ENCODE measurements around the gene PPP1R13B.

DNA sequence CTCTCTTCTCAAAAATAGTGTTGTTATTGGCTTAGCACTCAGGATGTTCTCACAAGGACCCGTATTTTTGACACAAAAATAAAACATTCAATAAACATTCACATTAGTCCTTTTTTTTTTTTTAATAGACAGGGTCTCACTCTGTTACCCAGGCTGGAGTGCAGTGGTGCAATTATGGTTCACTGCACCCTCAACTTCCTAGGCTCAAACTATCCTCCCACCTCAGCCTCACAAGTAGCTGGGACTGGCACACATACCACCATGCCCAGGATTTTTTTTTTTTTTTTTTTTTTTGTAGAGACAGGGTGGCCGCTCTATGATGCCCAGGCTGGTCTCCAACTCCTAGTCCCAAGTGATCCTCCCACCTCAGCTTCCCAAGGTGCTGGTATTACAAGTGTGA lies 27.0 kb downstream of the PPP1R13B start:
- TF ChIP-seq, protein P1, sequence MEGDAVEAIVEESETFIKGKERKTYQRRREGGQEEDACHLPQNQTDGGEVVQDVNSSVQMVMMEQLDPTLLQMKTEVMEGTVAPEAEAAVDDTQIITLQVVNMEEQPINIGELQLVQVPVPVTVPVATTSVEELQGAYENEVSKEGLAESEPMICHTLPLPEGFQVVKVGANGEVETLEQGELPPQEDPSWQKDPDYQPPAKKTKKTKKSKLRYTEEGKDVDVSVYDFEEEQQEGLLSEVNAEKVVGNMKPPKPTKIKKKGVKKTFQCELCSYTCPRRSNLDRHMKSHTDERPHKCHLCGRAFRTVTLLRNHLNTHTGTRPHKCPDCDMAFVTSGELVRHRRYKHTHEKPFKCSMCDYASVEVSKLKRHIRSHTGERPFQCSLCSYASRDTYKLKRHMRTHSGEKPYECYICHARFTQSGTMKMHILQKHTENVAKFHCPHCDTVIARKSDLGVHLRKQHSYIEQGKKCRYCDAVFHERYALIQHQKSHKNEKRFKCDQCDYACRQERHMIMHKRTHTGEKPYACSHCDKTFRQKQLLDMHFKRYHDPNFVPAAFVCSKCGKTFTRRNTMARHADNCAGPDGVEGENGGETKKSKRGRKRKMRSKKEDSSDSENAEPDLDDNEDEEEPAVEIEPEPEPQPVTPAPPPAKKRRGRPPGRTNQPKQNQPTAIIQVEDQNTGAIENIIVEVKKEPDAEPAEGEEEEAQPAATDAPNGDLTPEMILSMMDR (IDR thresholded peaks at IDR 0.05; ENCODE audit: low read length) = no peak
- TF ChIP-seq EZH2 (IDR thresholded peaks at IDR 0.05; ENCODE audit: borderline replicate concordance, low read length) = no peak
